Endothelial cell of umbilical vein (primary cell): Measurements from ENCODE around the gene CLIP2. TPM values are rescaled to one million over a fixed set of nuclear protein-coding genes. Genes with fewer than 3 reads are reported as not detected.

Experiments
- BruUV-seq: library from RNA; stranded (reverse); fragments of 400-500 nt; replicated peaks from 2 replicates; lab custom pipeline; 2021; lab: Mats Ljungman, UMichigan
- CTCF ChIA-PET: fragments of 300-600, 350-600 bp; sonication (Branson Sonifier 250); formaldehyde crosslinking; loops from one replicate; lab custom pipeline; 2021; ENCODE audit warnings: antibody characterized with exemption, inconsistent platforms; lab: Charles Lee
- POLR2A ChIA-PET: fragments of 300-600, 350-600 bp; sonication (Branson Sonifier 250); formaldehyde crosslinking; loops from one replicate; lab custom pipeline; 2021; ENCODE audit warnings: antibody characterized with exemption, inconsistent platforms; lab: Charles Lee
- DNase-seq: peaks from one replicate; pipeline ENCODE4 v3.0.0-alpha.2; 2011; ENCODE audit warnings: low read depth, low spot score
- FAIRE-seq: peaks from 2 replicates; lab custom pipeline; 2011; peaks lifted over from hg19 to GRCh38; lab: Jason Lieb, UNC
- H2AFZ ChIP-seq: 2 replicates; pipeline ENCODE4 v1.6.0; 2012; ENCODE audit warnings: low read depth, low read length, control low read depth, inconsistent platforms
- H3K27ac ChIP-seq: 2 replicates; pipeline ENCODE4 v1.5.1; 2011; ENCODE audit warnings: low read depth, mild to moderate bottlenecking, control low read depth, low read length, moderate library complexity; ENCODE audit not compliant: insufficient read depth
- H3K27me3 ChIP-seq, 2 experiments: 2 replicates each; pipeline versions ENCODE4 v1.6.0 to v1.6.1; 2011; ENCODE audit warnings: low read length in 2 of 2, mixed read lengths in 1 of 2; ENCODE audit not compliant: control insufficient read depth in 2 of 2, insufficient read depth in 2 of 2
- H3K36me3 ChIP-seq, 2 experiments: 2 replicates in 1 of 2; 3 replicates in 1 of 2; pipeline ENCODE4 v1.5.1; 2011; ENCODE audit warnings: low read length in 2 of 2, mild to moderate bottlenecking in 1 of 2, moderate library complexity in 1 of 2; ENCODE audit not compliant: control insufficient read depth in 2 of 2, insufficient read depth in 2 of 2; ENCODE audit errors: extremely low read depth in 1 of 2
- H3K4me1 ChIP-seq: 3 replicates; pipeline ENCODE4 v1.5.1; 2011; ENCODE audit warnings: mild to moderate bottlenecking, low read length; ENCODE audit not compliant: control insufficient read depth, insufficient read depth; ENCODE audit errors: extremely low read depth
- H3K4me2 ChIP-seq: 2 replicates; pipeline ENCODE4 v1.6.1; 2011; ENCODE audit warnings: low read length, control low read depth, mixed read lengths; ENCODE audit not compliant: insufficient read depth
- H3K4me3 ChIP-seq, 3 experiments: fragments of 200-600 bp in 1 of 3; sonication (generic), shearing (Covaris generic) in 1 of 3; replicated peaks in 1 of 3; 2 replicates each; pipeline ENCODE4 v1.5.1; 2011 to 2016; ENCODE audit warnings: control low read depth in 3 of 3, low read length in 3 of 3, mild to moderate bottlenecking in 2 of 3, inconsistent platforms in 1 of 3, low read depth in 1 of 3, moderate library complexity in 1 of 3; ENCODE audit not compliant: insufficient read depth in 1 of 3
- H3K79me2 ChIP-seq: 2 replicates; pipeline ENCODE4 v1.6.0; 2012; ENCODE audit warnings: low read length, inconsistent platforms; ENCODE audit not compliant: control insufficient read depth, insufficient read depth
- H3K9ac ChIP-seq: replicated peaks from 2 replicates; pipeline ENCODE3; 2011; ENCODE audit warnings: low read length, control low read depth; ENCODE audit not compliant: insufficient read depth; ENCODE audit errors: extremely low read depth
- H3K9me1 ChIP-seq: replicated peaks from 3 replicates; pipeline ENCODE4 v1.6.0; 2011; ENCODE audit warnings: mild to moderate bottlenecking, low read length; ENCODE audit not compliant: control insufficient read depth, insufficient read depth; ENCODE audit errors: extremely low read depth
- H3K9me3 ChIP-seq: replicated peaks from 2 replicates; pipeline ENCODE4 v1.5.1; 2012; ENCODE audit warnings: low read length, inconsistent platforms; ENCODE audit not compliant: control insufficient read depth, insufficient read depth
- H4K20me1 ChIP-seq: replicated peaks from 2 replicates; pipeline ENCODE3; 2011; ENCODE audit warnings: mild to moderate bottlenecking, low read length; ENCODE audit not compliant: control insufficient read depth, insufficient read depth; ENCODE audit errors: extremely low read depth
- EZH2 ChIP-seq: IDR thresholded peaks from 2 replicates; pipeline ENCODE4 v1.6.1; 2012; ENCODE audit warnings: borderline replicate concordance, low read depth, mild to moderate bottlenecking, moderate library complexity, low read length, inconsistent platforms; ENCODE audit not compliant: severe bottlenecking
- FOS ChIP-seq: IDR thresholded peaks from 2 replicates; pipeline ENCODE4 v1.6.1; 2011; ENCODE audit warnings: mild to moderate bottlenecking, low read length, moderate library complexity, borderline replicate concordance; ENCODE audit not compliant: insufficient read depth
- GATA2 ChIP-seq: IDR thresholded peaks from 2 replicates; pipeline ENCODE4 v1.7.0; 2011; ENCODE audit warnings: low read depth, mild to moderate bottlenecking, moderate library complexity, mixed read lengths, low read length; ENCODE audit not compliant: insufficient read length, insufficient read depth
- JUN ChIP-seq: IDR thresholded peaks from 2 replicates; pipeline ENCODE4 v1.6.1; 2011; ENCODE audit warnings: borderline replicate concordance, low read depth; ENCODE audit not compliant: insufficient read length, insufficient read depth
- MAX ChIP-seq: IDR thresholded peaks from 2 replicates; pipeline ENCODE4 v1.6.1; 2011; ENCODE audit not compliant: insufficient read depth, insufficient read length
- MYC ChIP-seq: IDR thresholded peaks from one replicate; pipeline ENCODE4 v1.6.1; 2011; ENCODE audit warnings: mild to moderate bottlenecking, low read depth, low read length
- POLR2A ChIP-seq: IDR thresholded peaks from 2 replicates; pipeline ENCODE4 v1.6.1; 2012; ENCODE audit warnings: low read depth, mild to moderate bottlenecking, control low read depth, low read length
- POLR2AphosphoS5 ChIP-seq: IDR thresholded peaks from 2 replicates; pipeline ENCODE4 v1.6.1; 2012; ENCODE audit warnings: low read depth, mild to moderate bottlenecking, control low read depth, low read length, moderate library complexity; ENCODE audit not compliant: insufficient read depth
- dilution Hi-C: fragments of 300-500 bp; cut with MboI; formaldehyde crosslinking; loops from one replicate; pipeline ENCODE4 v1.15.0; 2019; ENCODE audit warnings: low sequenced_read_pairs; ENCODE audit not compliant: extremely low pct_ligation_motif_present
- intact Hi-C: fragments of 100-400 bp; cut with micrococcal nuclease; formaldehyde crosslinking; loops from one replicate; pipeline ENCODE4 v1.10.0; 2022
- polyA plus RNA-seq, 4 experiments: library from polyadenylated mRNA; depleted of rRNA in 3 of 4; stranded (reverse) in 3 of 4; unstranded in 1 of 4; fragments of >200 nt; gene quantifications; 2 replicates each; pipeline versions ENCODE4 v1.2.1 to v1.2.3, GENCODE V29; 2011 to 2012; ENCODE audit warnings: missing spikeins in 1 of 4
- total RNA-seq: library from RNA; stranded (reverse); gene quantifications from 2 replicates; pipeline ENCODE4 v1.2.3, GENCODE V29; 2021
- TF ChIP-seq, protein P1 (sequence below), 2 donors: IDR thresholded peaks; 1 replicate in 1 of 2; 2 replicates in 1 of 2; pipeline ENCODE4 v1.5.1; 2011; ENCODE audit warnings: low read length in 2 of 2, mild to moderate bottlenecking in 2 of 2, moderate library complexity in 2 of 2, control low read depth in 1 of 2, inconsistent platforms in 1 of 2, low read depth in 1 of 2; ENCODE audit not compliant: insufficient read depth in 1 of 2; ENCODE audit errors: extremely low read depth in 1 of 2

The CLIP2 gene
- total and polyA plus RNA-seq, 2 donors (not counting 3 experiments of a cell fraction or from before 2014, with no cell fraction given), result 8.3 to 37.1 TPM

GRCh38 chr7:74317146-74317782 is 28.1 kb downstream of the CLIP2 start:
- intact Hi-C loops, result no loop called here
- FAIRE-seq (no peak), DNase-seq (no peak)
- Histone ChIP-seq H3K36me3 (peaks cover 0 to 2% of the 10 kb centered on the region in 2 experiments), H3K79me2 (no peaks in the 10 kb centered on the region), H3K4me3 (no peak overlapping the region), H4K20me1 (no peaks in the 10 kb centered on the region), H2AFZ (no peak overlapping the region), H3K9ac (no peak overlapping the region), H3K27ac (no peak overlapping the region), H3K27me3 (no peaks in the 10 kb centered on the region), H3K4me1 (peaks cover 5% of the 10 kb centered on the region), H3K4me2 (no peak overlapping the region), H3K9me3 (no peaks in the 10 kb centered on the region), H3K9me1 (no peaks in the 10 kb centered on the region)
- POLR2A ChIA-PET, result no interaction called here
- TF ChIP-seq MAX, result no peak
- TF ChIP-seq POLR2AphosphoS5, result no peak
- no peak for TF ChIP-seq JUN
- TF ChIP-seq EZH2, result no peak
- no peak for TF ChIP-seq POLR2A
- TF ChIP-seq FOS, result no peak
- no peak for TF ChIP-seq MYC
- TF ChIP-seq GATA2, result no peak
- TF ChIP-seq, protein P1, sequence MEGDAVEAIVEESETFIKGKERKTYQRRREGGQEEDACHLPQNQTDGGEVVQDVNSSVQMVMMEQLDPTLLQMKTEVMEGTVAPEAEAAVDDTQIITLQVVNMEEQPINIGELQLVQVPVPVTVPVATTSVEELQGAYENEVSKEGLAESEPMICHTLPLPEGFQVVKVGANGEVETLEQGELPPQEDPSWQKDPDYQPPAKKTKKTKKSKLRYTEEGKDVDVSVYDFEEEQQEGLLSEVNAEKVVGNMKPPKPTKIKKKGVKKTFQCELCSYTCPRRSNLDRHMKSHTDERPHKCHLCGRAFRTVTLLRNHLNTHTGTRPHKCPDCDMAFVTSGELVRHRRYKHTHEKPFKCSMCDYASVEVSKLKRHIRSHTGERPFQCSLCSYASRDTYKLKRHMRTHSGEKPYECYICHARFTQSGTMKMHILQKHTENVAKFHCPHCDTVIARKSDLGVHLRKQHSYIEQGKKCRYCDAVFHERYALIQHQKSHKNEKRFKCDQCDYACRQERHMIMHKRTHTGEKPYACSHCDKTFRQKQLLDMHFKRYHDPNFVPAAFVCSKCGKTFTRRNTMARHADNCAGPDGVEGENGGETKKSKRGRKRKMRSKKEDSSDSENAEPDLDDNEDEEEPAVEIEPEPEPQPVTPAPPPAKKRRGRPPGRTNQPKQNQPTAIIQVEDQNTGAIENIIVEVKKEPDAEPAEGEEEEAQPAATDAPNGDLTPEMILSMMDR (IDR thresholded peaks at IDR 0.05; ENCODE audit: extremely low read depth in 1 of 2, insufficient read depth in 1 of 2, low read depth in 1 of 2, low read length in 2 of 2), result no peak
- CTCF ChIA-PET, result no interaction called here
- BruUV-seq, result no TSS peak
- dilution Hi-C loops, result no loop called here
